ENCODE measurements around the gene MBNL3. TPM values are rescaled to one million over a fixed set of nuclear protein-coding genes. Genes with fewer than 3 reads are reported as not detected.

The MBNL3 gene
- total and polyA plus RNA-seq, 9 of the 15 experiments (the other 6 are each of a cell fraction or from before 2014, with no cell fraction given): under 0.01 to 0.25 (median 0.16) TPM

GRCh38 chrX:132411310-132411977 is 77.4 kb downstream of the MBNL3 start:
- H3K4me2 ChIP-seq (ENCODE audit: insufficient read depth, low read length): no peak overlapping the region
- ATAC-seq (no peak), DNase-seq (ENCODE audit: extremely low read depth in 1 of 4, low spot score in 3 of 4) (no peak), FAIRE-seq (no peak)
- in situ Hi-C loops (cut with MboI) (no loop called here), intact Hi-C loops (cut with micrococcal nuclease) (no loop called here)
- H3K9me1 ChIP-seq (ENCODE audit: control insufficient read depth, insufficient read depth, low read length): no peaks in the 10 kb centered on the region
- no peaks in the 10 kb centered on the region for H3K4me1 ChIP-seq (replicated peaks in 1 of 2; ENCODE audit: control insufficient read depth in 2 of 2, insufficient read depth in 2 of 2, low read length in 2 of 2)
- BruUV-seq (replicated peaks): no TSS peak
- ChIA-PET CTCF (ENCODE audit: low intra/inter-chr PET ratio) (no interaction called here), POLR2A (no interaction called here)
- no peak overlapping the region for H3K4me3 ChIP-seq
- no peaks in the 10 kb centered on the region for H4K20me1 ChIP-seq (replicated peaks; ENCODE audit: control insufficient read depth, insufficient read depth, low read length)
- TF ChIP-seq, protein P1, sequence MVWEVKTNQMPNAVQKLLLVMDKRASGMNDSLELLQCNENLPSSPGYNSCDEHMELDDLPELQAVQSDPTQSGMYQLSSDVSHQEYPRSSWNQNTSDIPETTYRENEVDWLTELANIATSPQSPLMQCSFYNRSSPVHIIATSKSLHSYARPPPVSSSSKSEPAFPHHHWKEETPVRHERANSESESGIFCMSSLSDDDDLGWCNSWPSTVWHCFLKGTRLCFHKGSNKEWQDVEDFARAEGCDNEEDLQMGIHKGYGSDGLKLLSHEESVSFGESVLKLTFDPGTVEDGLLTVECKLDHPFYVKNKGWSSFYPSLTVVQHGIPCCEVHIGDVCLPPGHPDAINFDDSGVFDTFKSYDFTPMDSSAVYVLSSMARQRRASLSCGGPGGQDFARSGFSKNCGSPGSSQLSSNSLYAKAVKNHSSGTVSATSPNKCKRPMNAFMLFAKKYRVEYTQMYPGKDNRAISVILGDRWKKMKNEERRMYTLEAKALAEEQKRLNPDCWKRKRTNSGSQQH (CRISPR knock-in tag; IDR thresholded peaks at IDR 0.05): no peak
- TF ChIP-seq ZNF695 (CRISPR knock-in tag; IDR thresholded peaks at IDR 0.05): no peak
- TF ChIP-seq TFAM (CRISPR knock-in tag; conservative IDR thresholded peaks at IDR 0.05): no peak
- TF ChIP-seq, protein P2, sequence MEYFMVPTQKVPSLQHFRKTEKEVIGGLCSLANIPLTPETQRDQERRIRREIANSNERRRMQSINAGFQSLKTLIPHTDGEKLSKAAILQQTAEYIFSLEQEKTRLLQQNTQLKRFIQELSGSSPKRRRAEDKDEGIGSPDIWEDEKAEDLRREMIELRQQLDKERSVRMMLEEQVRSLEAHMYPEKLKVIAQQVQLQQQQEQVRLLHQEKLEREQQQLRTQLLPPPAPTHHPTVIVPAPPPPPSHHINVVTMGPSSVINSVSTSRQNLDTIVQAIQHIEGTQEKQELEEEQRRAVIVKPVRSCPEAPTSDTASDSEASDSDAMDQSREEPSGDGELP (CRISPR knock-in tag; IDR thresholded peaks at IDR 0.05; ENCODE audit: borderline replicate concordance): no peak
- no peak for TF ChIP-seq ATF1 (CRISPR knock-in tag; IDR thresholded peaks at IDR 0.05)
- TF ChIP-seq ATF1 (tag; IDR thresholded peaks at IDR 0.05): no peak
- no peak for TF ChIP-seq ARNT (IDR thresholded peaks at IDR 0.05)
- TF ChIP-seq PTBP1 (IDR thresholded peaks at IDR 0.05; ENCODE audit: low read depth, low read length): no peak
- no peak for TF ChIP-seq LCOR (CRISPR knock-in tag; IDR thresholded peaks at IDR 0.05)
- no peak for TF ChIP-seq STAG1 (CRISPR knock-in tag; IDR thresholded peaks at IDR 0.05; ENCODE audit: borderline replicate concordance)
- no peak for TF ChIP-seq TRIM24 (IDR thresholded peaks at IDR 0.05)
- no peak for TF ChIP-seq PHF8 (IDR thresholded peaks at IDR 0.05; ENCODE audit: borderline replicate concordance, low read length)
- TF ChIP-seq ZNF57 (CRISPR knock-in tag; IDR thresholded peaks at IDR 0.05): no peak
- no peaks in the 10 kb centered on the region for H3K27me3 ChIP-seq (ENCODE audit: control insufficient read depth in 2 of 2, insufficient read depth in 2 of 2, low read length in 2 of 2)
- H3K9me3 ChIP-seq (replicated peaks; ENCODE audit: control insufficient read depth, insufficient read depth, low read depth, low read length): no peaks in the 10 kb centered on the region
- no peak overlapping the region for H3K9ac ChIP-seq (ENCODE audit: insufficient read depth in 1 of 2, low read depth in 2 of 2, low read length in 2 of 2)
- H3K36me3 ChIP-seq (ENCODE audit: control insufficient read depth, insufficient read depth, low read length): no peaks in the 10 kb centered on the region
- WGBS (ENCODE audit: insufficient coverage, low coverage, missing lambda C conversion rate): 2% methylated on average over 8 of the region's 8 CpGs
- H2AFZ ChIP-seq (ENCODE audit: low read depth, low read length): no peak overlapping the region
- no peaks in the 10 kb centered on the region for H3K79me2 ChIP-seq (ENCODE audit: control insufficient read depth, insufficient read depth, low read length)
- no peak overlapping the region for H3K27ac ChIP-seq (ENCODE audit: extremely low read depth, low read depth, low read length)
